ENCODE measurements around the gene LRRC28.

GRCh38 chr15:99322643-99323405 is 71.5 kb downstream of the LRRC28 start:
- TF ChIP-seq, protein P1, sequence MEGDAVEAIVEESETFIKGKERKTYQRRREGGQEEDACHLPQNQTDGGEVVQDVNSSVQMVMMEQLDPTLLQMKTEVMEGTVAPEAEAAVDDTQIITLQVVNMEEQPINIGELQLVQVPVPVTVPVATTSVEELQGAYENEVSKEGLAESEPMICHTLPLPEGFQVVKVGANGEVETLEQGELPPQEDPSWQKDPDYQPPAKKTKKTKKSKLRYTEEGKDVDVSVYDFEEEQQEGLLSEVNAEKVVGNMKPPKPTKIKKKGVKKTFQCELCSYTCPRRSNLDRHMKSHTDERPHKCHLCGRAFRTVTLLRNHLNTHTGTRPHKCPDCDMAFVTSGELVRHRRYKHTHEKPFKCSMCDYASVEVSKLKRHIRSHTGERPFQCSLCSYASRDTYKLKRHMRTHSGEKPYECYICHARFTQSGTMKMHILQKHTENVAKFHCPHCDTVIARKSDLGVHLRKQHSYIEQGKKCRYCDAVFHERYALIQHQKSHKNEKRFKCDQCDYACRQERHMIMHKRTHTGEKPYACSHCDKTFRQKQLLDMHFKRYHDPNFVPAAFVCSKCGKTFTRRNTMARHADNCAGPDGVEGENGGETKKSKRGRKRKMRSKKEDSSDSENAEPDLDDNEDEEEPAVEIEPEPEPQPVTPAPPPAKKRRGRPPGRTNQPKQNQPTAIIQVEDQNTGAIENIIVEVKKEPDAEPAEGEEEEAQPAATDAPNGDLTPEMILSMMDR (tag by site-specific recombination; IDR thresholded peaks at IDR 0.05): no peak
- TF ChIP-seq ZBTB49 (tag by site-specific recombination; IDR thresholded peaks at IDR 0.05; ENCODE audit: low read depth) (no peak), ZFP41 (tag by site-specific recombination; IDR thresholded peaks at IDR 0.05; ENCODE audit: borderline replicate concordance) (no peak), ZNF549 (tag by site-specific recombination; IDR thresholded peaks at IDR 0.05) (no peak), ZNF335 (tag by site-specific recombination; conservative IDR thresholded peaks at IDR 0.05) (no peak), HIC1 (tag by site-specific recombination; IDR thresholded peaks at IDR 0.05) (no peak), ZNF473 (tag by site-specific recombination; IDR thresholded peaks at IDR 0.05) (no peak), ZSCAN16 (tag by site-specific recombination; IDR thresholded peaks at IDR 0.05) (no peak), TCF7L2 (IDR thresholded peaks at IDR 0.05; ENCODE audit: borderline replicate concordance, low read depth, low read length) (no peak)
- TF ChIP-seq, protein P2, sequence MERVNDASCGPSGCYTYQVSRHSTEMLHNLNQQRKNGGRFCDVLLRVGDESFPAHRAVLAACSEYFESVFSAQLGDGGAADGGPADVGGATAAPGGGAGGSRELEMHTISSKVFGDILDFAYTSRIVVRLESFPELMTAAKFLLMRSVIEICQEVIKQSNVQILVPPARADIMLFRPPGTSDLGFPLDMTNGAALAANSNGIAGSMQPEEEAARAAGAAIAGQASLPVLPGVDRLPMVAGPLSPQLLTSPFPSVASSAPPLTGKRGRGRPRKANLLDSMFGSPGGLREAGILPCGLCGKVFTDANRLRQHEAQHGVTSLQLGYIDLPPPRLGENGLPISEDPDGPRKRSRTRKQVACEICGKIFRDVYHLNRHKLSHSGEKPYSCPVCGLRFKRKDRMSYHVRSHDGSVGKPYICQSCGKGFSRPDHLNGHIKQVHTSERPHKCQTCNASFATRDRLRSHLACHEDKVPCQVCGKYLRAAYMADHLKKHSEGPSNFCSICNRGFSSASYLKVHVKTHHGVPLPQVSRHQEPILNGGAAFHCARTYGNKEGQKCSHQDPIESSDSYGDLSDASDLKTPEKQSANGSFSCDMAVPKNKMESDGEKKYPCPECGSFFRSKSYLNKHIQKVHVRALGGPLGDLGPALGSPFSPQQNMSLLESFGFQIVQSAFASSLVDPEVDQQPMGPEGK (tag by site-specific recombination; IDR thresholded peaks at IDR 0.05): no peak
